ENCODE results near the gene LILRB2.
"Not testable (repeated sequence)": the region's sequence is repeated elsewhere in the genome, so short reads cannot be mapped to it uniquely, and the experiment has no call there.

Gene LILRB2

GRCh38 chr19:54275951-54276350 is 5.0 kb downstream of the LILRB2 start:
- H3K4me3 ChIP-seq (ENCODE audit: low read depth, low read length) = no peak overlapping the region
- TF ChIP-seq CTCF (IDR thresholded peaks at IDR 0.05; ENCODE audit: borderline replicate concordance, insufficient read depth, low read depth, low read length) = no peak

- not testable (repeated sequence) for H3K4me3 ChIP-seq (ENCODE audit: low read depth, low read length)
These were observed 6.4 kb downstream of the LILRB2 start for GRCh38 chr19:54274516-54274915.

GRCh38 chr19:54273821-54274220 is 7.1 kb downstream of the LILRB2 start:
- no peak overlapping the region for H3K4me3 ChIP-seq (ENCODE audit: low read depth, low read length)
- TF ChIP-seq CTCF (IDR thresholded peaks at IDR 0.05; ENCODE audit: borderline replicate concordance, insufficient read depth, low read depth, low read length) = no peak

- not testable (repeated sequence) for H3K4me3 ChIP-seq (ENCODE audit: low read depth, low read length)
These were observed 8.7 kb downstream of the LILRB2 start for GRCh38 chr19:54272181-54272580.

GRCh38 chr19:54271587-54271986 is 9.3 kb downstream of the LILRB2 start:
- H3K4me3 ChIP-seq (ENCODE audit: low read depth, low read length) = not testable (repeated sequence)

- no peak for TF ChIP-seq CTCF (IDR thresholded peaks at IDR 0.05; ENCODE audit: borderline replicate concordance, insufficient read depth, low read depth, low read length)
- H3K4me3 ChIP-seq (ENCODE audit: low read depth, low read length) = no peak overlapping the region
These were observed 9.8 kb downstream of the LILRB2 start for GRCh38 chr19:54271106-54271505.

- no peak overlapping the region for H3K4me3 ChIP-seq (ENCODE audit: low read depth, low read length)
- no peak for TF ChIP-seq CTCF (IDR thresholded peaks at IDR 0.05; ENCODE audit: borderline replicate concordance, insufficient read depth, low read depth, low read length)
These were observed 12.0 kb downstream of the LILRB2 start for GRCh38 chr19:54268936-54269335.

- no peak overlapping the region for H3K4me3 ChIP-seq (ENCODE audit: low read depth, low read length)
- TF ChIP-seq CTCF (IDR thresholded peaks at IDR 0.05; ENCODE audit: borderline replicate concordance, insufficient read depth, low read depth, low read length) = peak; percentile 77
These were observed 14.8 kb downstream of the LILRB2 start for GRCh38 chr19:54266133-54266532.

GRCh38 chr19:54262470-54262869 is 18.4 kb downstream of the LILRB2 start:
- no peak for TF ChIP-seq CTCF (IDR thresholded peaks at IDR 0.05; ENCODE audit: borderline replicate concordance, insufficient read depth, low read depth, low read length)
- no peak overlapping the region for H3K4me3 ChIP-seq (ENCODE audit: low read depth, low read length)
